ENCODE measurements around the gene SLC25A47.
A peak's percentile ranks its signal among the peaks of the same experiment; 100 is the strongest.

Gene SLC25A47

GRCh38 chr14:100317389-100317788 lies 5.8 kb upstream of the SLC25A47 start:
- intact Hi-C loops (cut with DNase I): no loop called here
- no peak for DNase-seq

GRCh38 chr14:100317912-100318808 lies 5.0 kb upstream of the SLC25A47 start:
- DNase-seq: peak in 40 of 42 donors; percentile 39 to 84 (median 64)
- intact Hi-C loops (cut with DNase I): no loop called here

GRCh38 chr14:100320157-100320856 lies 2.8 kb upstream of the SLC25A47 start:
- intact Hi-C loops (cut with DNase I): no loop called here
- DNase-seq: no peak

- intact Hi-C loops (cut with DNase I): no loop called here
- no peak for DNase-seq
Observed at GRCh38 chr14:100321473-100322137, 1.5 kb upstream of the SLC25A47 start.

DNA sequence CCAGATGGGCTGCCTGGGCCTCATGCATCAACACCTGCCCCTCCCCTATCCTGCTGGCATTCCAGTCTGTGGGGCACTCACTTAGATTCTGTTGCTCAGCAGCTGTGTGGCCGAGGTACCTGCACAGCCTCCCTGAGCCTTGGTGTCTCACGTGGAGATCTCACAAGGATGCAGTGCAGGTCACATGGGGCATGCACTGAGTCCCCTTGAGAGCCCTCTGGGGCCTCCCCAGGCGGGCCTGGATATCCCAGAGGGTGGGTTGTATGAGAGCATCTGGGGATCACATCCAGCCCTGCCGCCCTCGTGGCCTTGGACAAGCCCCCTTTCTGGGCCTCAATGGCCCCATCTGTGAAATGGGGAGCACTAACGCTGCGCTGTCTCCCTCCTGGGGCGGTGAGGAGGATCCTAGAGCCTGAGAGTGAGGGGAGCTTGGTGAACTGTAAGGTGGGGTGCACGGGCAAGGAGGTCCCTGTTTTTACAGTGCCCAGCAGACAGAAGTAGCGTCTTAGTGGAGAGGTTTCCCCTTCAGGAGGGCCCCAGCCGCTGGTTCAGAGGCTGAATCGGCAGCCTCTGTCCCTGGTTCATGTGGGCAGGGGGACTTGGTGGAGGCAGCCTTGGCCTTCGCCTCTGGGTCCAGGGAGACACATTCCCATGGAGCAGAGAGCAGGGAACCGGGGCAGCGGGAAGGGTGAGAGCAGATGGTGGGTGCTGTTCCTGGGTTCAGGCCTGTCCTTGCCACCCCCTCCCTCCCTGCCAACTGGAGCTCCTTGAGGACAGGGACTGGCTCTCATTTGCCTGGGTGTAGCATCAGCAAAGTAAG lies 791 bp upstream of the SLC25A47 start:
- intact Hi-C loops (cut with DNase I): no loop called here
- DNase-seq: no peak

GRCh38 chr14:100323942-100324307 lies 786 bp downstream of the SLC25A47 start:
- intact Hi-C loops (cut with DNase I): no loop called here
- DNase-seq: no peak

DNA sequence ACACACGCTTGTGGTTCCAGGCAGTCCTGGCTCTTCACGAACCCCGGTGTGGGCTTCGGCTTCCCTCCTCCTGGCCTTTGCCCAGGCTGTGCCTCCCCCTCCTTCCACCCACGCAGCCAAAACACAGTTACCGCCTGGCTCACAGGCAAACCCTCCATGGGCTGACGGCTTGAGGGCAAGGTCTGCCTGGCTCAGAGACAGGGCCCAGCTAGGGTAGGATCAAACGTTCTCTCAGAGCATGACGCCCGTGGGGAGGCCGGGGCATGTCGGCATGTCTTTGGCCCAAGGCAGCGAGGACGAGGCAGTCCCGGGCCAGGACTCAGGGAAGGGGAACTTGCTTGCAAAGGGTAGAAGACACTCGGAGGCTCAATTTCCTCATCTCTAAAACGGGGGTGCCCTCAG lies 2.1 kb downstream of the SLC25A47 start:
- intact Hi-C loops (cut with DNase I): no loop called here

GRCh38 chr14:100325958-100326357 lies 2.8 kb downstream of the SLC25A47 start:
- no peak for DNase-seq
- intact Hi-C loops (cut with DNase I): no loop called here

More for the DNA sequence above, 2.1 kb downstream of the SLC25A47 start:
- DNase-seq: no peak

DNA sequence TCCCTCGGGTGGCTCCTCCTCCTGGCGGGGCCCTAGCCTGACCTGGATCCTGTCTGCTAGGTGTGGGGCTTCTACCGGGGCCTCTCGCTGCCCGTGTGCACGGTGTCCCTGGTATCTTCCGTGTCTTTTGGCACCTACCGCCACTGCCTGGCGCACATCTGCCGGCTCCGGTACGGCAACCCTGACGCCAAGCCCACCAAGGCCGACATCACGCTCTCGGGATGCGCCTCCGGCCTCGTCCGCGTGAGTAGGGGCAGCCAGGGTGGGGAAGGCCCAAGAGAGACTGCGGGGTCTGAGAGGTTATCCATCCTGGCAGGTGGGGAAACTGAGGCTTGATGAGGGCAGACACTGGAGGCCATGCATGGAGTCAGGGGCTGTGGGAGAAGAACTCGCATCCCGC lies 4.0 kb downstream of the SLC25A47 start:
- no peak for DNase-seq
- intact Hi-C loops (cut with DNase I): no loop called here

DNA sequence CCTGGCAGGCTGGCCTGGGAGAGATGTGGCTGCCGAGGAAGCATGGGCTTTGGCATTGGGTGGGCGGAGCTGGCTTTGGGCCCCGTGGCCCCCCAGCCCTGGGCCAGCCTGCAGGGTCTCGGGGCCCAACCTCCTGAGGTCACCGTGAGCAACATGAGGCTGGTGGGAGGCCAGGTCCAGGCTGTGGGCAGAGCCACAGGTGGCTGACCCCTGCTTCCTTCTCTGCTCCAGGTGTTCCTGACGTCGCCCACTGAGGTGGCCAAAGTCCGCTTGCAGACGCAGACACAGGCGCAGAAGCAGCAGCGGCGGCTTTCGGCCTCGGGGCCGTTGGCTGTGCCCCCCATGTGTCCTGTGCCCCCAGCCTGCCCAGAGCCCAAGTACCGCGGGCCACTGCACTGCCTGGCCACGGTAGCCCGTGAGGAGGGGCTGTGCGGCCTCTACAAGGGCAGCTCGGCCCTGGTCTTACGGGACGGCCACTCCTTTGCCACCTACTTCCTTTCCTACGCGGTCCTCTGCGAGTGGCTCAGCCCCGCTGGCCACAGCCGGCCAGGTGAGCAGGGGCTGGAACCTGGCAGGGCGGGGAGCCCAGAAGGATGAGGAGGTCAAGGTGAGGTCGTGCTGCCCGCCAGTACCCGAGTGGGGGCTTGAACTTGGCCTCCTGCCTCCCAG lies 5.5 kb downstream of the SLC25A47 start:
- DNase-seq: no peak
- intact Hi-C loops (cut with DNase I): no loop called here

DNA sequence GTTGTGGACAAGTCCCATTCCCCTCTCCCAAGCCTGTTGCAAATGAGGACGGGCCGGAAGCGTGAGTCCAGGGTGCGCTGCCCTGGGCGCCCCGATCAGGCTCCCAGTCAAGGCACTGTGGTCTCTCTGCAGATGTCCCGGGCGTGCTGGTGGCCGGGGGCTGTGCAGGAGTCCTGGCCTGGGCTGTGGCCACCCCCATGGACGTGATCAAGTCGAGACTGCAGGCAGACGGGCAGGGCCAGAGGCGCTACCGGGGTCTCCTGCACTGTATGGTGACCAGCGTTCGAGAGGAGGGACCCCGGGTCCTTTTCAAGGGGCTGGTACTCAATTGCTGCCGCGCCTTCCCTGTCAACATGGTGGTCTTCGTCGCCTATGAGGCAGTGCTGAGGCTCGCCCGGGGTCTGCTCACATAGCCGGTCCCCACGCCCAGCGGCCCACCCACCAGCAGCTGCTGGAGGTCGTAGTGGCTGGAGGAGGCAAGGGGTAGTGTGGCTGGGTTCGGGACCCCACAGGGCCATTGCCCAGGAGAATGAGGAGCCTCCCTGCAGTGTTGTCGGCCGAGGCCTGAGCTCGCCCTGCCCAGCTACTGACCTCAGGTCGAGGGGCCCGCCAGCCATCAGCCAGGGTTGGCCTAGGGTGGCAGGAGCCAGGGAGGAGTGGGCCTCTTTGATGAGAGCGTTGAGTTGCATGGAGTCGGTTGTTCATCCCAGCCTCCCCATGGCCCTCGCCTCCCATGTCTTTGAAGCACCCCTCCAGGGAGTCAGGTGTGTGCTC lies 6.3 kb downstream of the SLC25A47 start:
- DNase-seq: no peak
- intact Hi-C loops (cut with DNase I): no loop called here

DNA sequence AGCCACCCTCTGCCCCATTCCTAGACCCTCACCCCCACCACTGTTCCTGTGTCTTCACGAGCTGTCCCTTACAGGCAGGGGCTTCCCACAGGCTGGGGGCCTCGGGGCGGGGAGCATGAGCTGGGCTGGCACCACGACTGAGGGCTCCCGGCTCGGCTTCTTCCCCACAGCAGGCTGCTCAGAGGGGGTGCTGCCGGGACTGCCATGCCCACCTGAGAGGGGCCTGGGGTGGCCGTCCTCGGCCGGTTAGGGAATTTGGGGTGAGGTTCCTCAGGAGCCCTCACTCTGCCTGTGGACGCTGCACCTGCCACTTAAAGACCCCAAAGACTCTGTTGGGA lies 6.8 kb downstream of the SLC25A47 start:
- intact Hi-C loops (cut with DNase I): no loop called here
- DNase-seq: no peak

- no peak for DNase-seq
- intact Hi-C loops (cut with DNase I): no loop called here
Observed at GRCh38 chr14:100330388-100330931, 7.3 kb downstream of the SLC25A47 start.

- intact Hi-C loops (cut with DNase I): no loop called here
- peak in 1 of 42 donors; percentile 1 for DNase-seq
Observed at GRCh38 chr14:100332071-100332639, 9.0 kb downstream of the SLC25A47 start.

DNA sequence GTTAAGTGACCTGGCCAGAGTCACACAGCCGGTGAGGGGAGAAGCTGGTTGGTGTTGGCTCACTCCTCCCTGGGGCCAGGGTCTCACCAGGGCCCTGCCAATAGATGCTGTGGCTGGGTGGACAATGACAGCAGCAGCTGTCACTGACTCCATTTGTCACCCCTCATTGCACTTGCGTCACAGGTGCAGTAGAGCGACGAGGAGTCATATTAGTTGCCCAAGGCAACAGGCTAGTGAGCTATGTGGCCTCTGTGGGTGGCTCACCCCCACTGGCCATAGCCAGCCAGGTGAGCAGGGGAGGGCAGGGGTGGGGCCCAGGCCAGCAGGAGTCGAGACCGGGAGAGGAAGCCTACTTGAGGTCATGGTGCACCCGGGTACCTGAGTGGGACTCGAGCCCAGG lies 9.7 kb downstream of the SLC25A47 start:
- DNase-seq: peak in 1 of 42 donors; percentile 3
- intact Hi-C loops (cut with DNase I): no loop called here

DNA sequence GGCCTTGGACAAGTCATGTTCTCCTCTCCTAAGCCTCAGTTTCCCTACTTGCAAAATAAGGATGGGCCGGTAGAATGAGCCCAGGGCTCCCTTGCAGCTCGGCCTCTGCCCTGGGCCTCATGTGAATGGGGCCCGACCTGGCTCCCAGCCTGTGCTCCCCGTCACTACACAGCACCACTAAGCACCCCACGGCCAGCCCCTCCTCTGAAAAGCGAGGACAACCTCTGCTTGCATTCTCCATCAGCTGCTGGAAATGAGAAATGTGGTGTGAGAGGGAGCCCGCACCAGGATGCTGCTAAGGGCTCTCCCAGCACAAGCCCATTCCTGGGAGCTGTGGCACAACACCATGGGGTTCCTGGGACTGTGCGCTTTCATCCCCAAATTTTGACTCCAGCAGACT lies 10.2 kb downstream of the SLC25A47 start:
- DNase-seq: peak in 1 of 42 donors; percentile 3
- intact Hi-C loops (cut with DNase I): no loop called here

DNA sequence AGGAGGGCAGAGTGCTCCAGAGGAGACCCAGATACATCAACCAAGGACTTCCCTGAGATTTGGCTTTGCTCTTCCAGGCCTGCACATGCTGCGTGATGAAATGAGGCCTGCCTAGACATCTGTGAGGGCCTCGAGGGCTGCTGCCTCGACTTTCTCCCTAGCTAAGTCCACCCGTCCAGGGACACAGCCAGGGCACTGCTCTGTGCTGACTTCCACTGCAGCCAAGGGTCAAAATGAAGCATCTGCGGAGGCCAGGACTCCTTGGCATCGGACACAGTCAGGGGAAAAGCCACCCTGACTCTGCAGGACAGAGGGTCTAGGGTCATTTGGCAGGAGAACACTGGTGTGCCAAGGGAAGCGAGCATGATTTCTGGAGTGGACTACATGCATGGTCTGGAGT lies 10.7 kb downstream of the SLC25A47 start:
- DNase-seq: peak in 1 of 42 donors; percentile 0
- intact Hi-C loops (cut with DNase I): no loop called here

Data from head of caudate nucleus (tissue), 42 donors.